ENCODE measurements around the gene PTP4A2.
A peak's percentile ranks its signal among the peaks of the same experiment; 100 is the strongest.
"Not testable (repeated sequence)": the region's sequence is repeated elsewhere in the genome, so short reads cannot be mapped to it uniquely, and the experiment has no call there.

The PTP4A2 gene

DNA sequence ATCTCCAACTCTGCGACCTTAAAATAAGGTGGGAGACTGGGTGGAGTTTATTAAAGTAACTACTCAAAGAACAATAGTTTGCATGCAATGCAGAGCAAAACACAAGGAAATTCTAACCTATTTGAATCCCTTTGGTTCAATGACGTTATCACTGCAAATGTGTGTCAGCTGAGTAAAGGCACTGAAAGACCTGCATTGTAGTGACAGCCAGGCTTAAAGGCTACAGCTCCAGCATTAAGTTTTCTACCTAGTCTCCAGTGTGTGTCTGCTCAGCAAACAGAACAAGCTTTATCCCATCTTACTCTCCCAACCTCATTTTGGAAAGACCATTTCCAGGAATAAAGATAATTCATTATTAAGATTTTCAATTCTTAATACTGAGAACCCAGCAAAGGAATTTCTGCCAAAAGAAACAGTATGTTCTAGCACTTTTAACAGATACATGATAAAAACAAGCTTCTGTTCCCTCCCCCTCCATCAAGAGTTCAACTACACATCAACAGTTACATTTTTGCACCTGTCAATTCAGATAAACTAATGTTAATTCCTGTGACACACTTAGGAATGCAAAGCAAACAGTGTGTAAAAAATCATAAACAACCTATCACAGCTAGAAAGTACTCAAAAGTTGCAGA is 14.2 kb downstream of the PTP4A2 start:
- no peak for DNase-seq

DNA sequence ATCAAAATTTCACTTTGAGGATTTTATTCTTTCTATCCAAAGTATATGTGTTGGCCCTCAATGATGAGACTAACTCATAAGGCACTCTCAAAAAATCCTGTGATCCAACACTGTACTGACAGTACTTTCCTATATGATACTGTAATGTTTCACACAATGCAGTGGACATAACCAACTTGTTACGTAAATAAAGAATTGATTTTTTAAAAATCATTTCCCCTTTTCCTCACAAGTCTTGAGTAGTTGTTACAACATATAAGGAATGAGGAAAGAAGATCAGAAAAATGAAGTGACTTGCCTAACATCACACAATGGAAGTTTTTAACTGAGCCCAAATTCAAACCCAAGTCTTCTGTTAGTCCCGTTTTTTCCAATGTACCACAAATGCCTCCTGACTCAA is 17.2 kb downstream of the PTP4A2 start:
- no peak for DNase-seq

DNA sequence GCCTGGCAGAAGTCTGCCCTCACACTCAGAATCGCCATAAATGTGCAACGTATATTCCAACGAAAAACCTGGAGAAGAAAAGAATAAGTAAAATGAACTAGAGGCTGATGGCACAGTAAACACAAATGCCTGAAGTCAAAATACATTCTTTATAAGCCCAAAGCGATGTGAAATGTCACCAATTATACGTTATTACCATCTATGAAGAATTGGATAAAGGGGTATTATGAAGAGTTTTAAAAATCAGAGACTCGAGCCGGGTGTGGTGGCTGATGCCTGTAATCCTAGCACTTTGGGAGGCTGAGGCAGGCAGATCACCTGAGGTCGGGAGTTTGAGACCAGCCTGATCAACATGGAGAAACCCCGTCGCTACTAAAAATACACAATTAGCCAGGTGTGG is 18.6 kb downstream of the PTP4A2 start:
- DNase-seq, result no peak

DNA sequence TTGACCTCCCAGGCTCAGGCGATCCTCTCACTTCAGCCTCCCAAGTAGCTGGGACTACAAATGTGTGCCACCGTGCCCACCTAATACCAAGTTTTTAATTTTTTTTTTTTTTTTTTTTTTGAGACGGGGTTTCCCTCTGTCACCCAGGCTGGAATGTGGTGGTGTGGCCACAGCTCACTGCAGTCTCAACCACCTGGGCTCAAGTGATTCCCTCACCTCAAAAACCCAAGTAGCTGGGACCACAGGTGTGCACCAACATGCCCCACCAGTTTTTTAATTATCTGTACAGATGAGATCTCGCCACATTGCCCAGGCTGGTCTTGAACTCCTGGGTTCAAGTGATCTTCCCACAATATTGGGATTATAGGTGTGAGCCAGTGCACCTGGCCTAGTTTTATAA is 22.7 kb downstream of the PTP4A2 start:
- DNase-seq, result no peak

DNA sequence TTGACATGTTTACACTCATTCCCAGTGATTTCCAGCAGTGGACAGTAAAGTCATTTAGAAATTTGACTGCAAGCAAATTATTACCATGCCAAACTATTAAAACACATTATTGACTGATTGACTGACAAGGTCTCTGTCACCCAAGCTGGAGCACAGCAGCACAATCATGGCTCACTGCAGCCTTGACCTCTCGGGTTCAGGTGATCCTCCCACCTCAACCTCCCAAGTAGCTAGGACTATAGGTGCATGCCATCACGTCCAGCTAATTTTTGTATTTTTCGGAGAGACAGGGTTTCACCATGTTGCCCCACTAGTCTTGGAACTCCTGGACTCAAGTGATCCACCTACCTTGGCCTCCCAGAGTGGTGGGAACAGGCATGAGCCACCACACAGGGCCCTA is 24.2 kb downstream of the PTP4A2 start:
- DNase-seq, result no peak

DNA sequence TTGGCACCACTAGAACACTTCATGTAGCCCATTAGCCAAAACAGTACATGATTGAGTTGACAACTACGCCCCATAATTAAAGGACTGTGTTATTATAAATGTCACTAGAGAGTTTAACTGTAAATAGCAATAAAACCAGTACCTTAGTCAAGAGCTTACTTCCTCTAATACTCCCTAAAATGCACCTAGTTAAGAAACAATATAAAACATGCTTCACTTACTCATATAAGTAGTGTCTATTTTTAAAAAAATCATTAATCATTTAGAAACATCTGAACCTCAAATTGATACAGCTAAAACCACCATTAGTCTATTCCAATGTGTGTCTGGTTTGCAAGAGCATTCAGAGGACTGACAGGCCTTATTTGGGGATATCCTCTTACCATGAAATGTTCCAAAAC is 25.3 kb downstream of the PTP4A2 start:
- no peak for DNase-seq

DNA sequence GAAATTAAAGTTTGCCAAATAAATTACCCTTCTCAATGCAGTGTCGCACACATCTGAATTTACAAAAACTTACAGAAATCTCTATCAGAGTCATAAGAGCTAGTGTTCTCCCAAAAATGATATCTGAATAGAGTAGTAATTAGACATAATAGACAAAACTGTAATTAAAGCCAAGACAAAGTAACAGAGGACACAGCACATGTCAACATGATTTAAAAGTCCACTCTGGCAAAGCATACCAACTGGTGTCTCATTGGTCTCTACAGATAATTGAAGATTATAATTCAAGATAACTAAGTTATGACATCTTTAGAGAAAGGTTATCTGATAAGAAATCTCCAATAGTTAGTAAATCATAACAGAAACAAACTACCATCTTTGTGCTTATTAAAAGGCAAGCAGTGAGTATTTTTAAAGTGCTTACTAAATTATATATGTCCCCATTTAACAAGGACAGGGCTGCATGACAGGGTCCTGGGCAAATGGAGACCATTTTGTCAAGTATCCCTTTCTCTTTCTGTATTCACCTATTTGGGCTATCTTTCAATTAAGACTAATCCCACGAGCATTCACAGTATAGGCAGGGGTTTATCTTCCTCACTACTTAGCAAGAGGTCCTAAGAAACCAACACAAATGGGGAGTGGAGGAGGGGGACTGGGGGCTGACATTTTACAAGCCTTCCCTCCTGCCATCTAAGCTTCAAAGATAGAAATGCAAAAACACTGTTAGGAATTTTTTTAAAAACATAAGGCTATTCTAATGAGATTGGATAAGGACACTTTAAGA is 26.0 kb downstream of the PTP4A2 start:
- DNase-seq, result no peak

DNA sequence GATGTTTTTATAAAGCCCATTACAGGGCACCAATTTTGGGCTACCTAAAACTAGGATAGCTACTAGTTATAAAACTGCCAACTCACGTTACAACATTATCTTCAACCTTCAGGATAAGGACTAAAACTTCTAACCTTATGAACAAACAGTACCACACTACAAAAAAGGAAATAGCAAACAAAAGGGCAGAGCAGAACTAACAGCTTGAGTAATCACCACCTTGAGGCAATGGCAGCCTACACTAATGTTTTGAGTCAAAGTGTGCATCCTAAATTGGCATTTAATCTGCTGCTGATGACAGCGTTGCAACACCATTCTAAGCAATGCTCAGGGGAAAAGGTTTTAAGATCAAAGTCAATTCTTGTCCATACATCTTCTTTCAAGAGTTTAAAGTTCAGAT is 27.2 kb downstream of the PTP4A2 start:
- DNase-seq, result no peak

DNA sequence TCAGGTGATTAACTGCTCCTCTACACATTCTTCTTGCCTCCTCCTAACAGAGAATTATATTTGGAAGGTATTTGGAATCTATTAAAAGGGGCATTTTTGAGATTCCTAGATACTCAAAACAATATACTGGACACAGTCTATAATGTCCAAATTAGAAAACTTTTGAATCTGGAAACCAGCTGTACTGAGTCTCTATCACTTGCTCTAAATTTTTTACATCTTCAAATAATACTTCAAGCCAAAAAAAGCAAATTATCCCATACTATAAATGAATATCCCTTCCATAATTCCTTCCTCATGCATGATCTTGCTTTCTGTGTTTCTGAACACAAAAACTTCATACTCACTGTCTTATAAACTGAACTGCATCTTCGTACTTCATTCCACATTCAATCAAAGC is 28.5 kb downstream of the PTP4A2 start:
- no peak for DNase-seq

DNA sequence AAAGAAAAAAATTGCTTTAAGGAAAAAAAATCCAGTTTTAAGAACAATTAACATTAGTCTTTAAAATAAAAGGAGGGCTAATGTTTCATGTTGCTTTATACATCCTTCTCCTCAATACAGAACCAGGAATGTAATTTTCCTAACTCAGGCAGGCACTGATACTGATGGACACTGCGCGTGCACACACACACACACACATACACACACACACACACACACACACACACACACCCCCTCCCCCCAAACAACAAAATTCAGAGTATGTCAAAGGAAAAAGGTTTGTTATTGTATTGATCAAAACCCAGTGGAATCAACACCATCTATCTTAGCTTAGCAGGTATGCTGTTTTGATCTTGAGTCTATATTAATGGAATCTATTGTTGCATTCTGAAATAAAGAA is 31.6 kb downstream of the PTP4A2 start:
- DNase-seq, result no peak

DNA sequence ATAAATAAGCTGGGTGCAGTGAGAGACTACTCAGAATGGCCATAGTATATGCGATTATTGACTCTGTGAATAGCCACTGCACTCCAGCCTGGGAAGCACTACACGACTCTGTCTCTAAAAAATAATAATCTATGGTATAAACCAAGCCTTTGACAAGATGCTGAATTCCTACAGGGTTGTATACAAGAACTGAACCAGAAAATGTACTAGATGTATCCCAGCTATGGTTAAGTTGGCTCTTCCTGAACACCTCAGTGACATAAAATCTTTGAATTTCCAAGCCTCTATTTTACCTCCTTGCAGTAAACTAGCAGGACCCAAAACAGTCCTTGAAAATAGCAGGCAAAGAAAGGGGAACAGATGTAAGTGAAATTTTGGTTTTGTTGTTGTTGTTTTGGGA is 32.5 kb downstream of the PTP4A2 start:
- no peak for DNase-seq

DNA sequence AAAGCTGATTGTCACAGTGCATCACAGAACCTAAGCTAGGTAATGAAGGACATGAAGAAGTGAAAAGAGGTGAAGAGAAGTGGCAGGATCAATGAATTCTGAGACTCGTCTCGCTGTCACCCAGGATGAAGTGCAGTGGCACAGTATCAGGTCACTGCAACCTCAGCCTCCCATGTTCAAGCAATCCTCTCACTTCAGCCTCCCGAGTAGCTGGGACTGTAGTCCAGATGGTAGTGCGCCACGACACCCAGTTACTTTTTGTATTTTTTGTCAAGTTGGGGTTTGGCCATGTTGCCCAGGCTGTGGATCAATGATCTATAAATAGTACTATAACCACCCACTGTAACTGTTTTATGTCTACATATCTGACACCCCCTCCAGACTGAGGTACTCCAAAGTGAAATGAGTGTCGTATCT is 33.1 kb downstream of the PTP4A2 start:
- no peak for DNase-seq

DNA sequence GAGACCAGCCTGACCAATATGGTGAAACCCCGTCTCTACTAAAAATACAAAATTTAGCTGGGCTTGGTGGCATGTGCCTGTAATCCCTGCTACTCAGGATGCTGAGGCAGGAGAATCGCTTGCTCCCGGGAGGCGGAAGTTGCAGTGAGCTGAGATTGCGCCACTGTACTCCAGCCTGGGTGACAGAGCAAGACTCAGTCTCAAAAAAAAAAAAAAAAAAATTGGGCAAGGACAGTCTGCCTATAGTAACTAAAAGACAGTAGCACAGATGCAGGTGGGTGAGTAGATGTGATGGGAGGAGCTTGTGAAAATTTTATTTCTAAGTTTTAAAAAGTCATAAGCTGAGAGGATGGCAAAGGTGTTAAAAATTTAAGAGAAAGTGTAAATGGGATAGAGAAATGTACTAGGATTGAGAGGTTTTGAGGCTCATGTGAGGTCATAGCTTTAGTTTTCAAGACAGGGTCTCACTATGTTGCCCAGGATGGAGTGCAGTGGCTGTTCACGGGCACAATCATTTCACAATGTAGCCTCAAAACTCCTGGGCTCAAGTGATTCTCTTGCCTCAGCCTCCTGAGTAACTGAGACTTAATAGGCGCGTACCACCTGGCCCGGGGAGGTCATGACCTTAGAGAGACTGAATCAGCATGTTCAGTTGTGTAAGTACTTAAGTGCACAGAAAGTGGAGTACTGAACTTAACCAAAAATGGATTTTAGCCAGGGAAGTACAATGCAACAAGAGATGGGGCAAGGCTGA is 33.7 kb downstream of the PTP4A2 start:
- no peak for DNase-seq

DNA sequence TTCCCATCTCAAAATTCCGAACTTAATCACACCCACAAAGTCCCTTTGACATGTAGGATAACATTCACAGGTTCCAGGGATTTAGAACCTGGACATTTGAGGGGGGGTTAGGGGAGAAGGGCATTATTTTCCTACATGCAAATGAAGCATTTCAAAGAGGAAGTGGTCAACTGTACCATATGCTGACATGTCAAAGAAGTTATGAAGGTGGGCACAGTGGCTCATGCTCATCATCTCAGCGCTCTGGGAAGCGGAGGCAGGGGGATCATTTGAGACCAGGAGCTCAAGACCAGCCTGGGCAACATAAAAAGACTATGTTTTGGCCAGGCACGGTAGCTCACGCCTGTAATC is 35.7 kb downstream of the PTP4A2 start:
- DNase-seq, result no peak

DNA sequence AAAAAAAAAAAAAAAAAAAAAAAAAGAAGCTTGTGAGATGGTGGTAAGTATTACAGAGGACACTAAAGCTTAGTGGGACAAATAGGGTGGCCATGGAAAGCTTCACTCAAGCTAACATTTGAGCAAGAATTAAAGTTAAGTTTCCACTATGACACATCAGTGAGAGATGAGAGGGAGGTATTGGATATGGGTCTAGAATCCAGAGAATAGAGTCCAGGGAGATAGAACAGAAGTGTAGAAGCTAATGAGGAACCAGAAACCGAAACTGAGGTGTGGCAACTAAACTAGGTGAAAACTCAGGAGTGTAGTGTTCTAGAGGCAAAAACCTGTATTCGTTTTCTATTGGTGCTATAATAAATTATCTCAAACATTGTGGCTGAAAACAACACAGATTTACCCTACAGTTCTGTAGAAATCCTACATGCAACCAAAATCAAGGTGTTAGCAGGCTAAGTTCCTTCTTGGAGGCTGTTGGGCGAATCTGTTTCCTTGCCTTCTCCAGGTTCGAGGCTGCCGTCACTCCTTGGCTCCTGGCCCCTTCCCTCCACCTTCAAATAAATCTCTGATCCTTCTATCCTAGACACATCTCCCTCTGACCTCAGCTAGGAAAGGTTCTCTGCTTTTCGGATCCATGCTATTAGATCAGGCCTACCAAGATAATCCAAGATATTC is 36.2 kb downstream of the PTP4A2 start:
- DNase-seq, result no peak

DNA sequence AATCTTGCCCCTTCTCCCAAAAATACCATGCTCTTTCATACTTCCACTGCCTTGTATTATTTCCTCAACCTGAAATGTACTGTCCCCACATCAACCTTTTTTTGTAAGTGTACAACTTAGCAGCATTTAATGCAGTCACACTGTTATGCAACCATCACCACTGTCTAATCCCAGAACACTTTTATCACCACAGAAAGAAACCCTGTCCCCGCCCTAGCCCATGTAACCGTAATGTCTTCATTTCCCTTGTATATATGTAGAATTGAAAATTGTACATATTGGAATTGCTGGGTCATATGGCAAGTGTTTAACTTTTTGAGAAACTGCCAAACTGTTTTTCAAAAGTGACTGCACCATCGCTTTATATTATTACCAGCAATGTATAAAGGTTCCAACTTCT is 37.4 kb downstream of the PTP4A2 start:
- no peak for DNase-seq

DNA sequence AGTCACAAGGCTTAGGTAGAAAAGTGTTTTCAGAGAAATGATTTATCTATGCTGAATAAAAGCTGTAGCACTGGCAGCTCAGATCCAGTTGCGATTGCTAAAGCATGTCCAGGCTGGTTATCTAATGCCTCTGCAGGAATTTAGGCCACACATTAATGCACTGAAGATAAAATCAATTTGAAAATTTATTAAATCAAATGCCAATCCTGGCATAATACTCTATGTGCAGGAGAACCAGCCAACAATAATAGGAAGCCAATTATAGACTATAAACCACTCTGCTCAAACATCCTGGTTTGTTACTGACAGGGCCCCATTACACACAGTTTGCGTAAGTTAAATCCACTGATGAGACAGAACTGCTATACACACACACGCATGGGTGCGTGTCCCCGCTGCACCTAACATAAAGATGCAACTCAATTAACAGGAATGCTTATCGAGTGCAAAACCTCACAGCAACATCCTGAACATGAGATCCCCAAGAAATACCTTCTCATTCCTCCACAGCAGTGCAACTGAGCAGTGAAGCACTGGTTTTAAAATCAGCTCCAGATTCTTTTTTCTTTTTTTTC is 40.6 kb downstream of the PTP4A2 start:
- DNase-seq, result no peak

DNA sequence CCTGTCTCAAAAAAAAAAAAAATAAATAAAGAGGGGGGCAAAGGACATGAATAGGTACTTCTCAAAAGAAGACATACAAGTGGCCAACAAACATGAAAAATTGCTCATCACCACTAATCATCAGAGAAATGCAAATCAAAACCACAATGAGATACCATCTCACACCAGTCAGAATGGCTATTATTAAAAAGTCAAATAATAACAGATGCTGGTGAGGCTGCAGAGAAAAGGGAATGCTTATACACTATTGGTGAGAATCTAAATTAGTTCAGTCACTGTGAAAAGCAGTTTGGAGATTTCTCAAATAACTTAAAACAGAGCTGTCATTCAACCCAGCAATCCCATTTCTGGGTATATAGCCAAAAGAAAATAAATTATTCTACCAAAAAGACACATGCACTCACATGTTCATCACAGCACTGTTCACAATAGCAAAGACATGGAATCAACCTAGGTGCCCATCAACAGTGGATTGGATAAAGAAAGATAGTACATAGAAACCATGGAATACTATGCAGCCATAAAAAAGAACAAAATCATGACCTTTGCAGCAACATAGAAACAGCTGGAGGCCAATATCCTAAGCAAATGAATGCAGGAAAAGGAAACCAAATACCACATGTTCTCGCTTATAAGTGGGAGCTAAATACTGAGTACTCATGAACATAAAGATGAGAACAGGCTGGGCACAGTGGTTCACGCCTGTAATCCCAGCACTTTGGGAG is 42.5 kb downstream of the PTP4A2 start:
- not testable (repeated sequence) for DNase-seq

DNA sequence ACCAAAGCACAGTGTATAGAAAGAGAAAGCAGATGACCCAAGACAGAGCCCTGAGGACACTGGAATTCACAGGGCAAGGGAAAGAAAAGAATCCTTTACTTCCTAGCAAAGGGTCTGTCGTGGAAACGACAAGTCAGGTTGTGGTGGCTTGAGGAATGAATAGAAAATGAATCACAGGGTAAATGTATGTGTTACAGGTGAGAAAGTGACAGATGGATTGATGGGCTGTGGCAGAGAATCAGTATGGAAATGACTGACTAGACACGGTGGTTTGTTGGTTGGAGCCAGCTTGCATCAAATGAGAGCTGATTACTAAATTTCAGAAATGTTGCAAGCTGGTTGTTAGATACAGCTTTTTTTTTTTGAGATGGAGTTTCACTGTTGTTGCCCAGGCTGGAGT is 46.9 kb downstream of the PTP4A2 start:
- DNase-seq, result peak; percentile 69

DNA sequence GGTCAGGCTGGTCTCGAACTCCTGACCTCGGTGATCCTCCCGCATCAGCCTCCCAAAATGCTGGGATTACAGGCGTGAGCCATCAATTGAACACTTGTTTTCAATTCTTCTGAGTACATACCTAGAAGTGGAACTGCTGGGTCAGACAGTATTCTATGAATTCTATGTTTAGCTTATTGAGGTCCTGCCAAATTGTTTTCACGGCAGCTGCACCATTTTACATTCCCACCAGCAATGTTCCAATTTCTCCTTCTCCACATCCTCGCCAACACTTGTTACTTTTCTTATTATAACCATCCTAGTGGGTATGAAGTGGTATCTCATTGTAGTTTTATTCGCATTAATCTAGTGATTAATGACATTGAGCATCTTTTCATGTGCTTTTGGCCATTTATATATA is 49.9 kb downstream of the PTP4A2 start:
- no peak for DNase-seq

DNA sequence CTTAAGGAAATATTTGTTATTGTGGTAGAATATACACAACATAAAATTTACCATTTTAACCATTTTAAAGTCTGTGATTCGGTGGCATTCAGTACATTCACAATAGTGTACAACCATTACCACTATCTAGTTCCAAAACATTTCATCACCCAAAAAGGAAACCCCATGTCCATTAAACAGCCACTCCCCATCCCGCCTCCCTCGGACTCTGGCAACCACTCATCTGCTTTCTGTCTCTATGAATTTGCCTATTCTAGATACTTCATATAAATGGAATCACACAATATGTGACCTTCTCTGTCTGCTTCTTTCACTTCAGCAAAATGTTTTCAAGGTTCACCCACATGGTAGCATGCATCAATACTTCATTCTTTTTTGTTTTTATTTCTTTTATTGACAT is 51.3 kb downstream of the PTP4A2 start:
- no peak for DNase-seq

DNA sequence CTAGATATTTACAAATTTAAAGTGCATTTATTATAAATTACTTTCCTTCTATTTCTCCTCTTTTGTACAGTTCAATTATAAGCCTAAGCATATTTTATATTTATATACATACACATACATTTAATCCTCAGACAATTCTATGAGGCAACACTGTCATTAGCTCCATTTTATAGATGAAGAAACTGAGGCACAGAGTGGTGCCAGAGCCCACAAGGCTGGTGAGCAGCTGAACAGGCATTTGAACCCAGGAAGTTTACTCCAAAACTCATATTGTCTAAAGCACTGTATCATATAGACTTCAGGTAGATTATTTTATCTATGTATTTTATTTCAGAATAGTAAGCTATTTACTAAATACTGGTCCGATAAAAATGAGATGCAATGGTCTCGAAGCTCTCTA is 52.3 kb downstream of the PTP4A2 start:
- DNase-seq, result no peak

All from activated CD4-positive, alpha-beta T cell treated with anti-CD3 and anti-CD28 coated beads for 48 hours (primary cell).